Activated naive CD4-positive, alpha-beta T cell treated with anti-CD3 and anti-CD28 coated beads, Interleukin-2, amount 10 ng/mL, durations not matched to agents 7 days and 5 days (primary cell): ENCODE data around the gene MYPOP.

Experiments
- CTCF ChIA-PET: fragments of 350-600 bp; sonication (Branson Sonifier 250); formaldehyde crosslinking; loops from one replicate; lab custom pipeline; 2021; ENCODE audit warnings: antibody characterized with exemption; lab: Charles Lee
- DNase-seq: peaks from one replicate; pipeline ENCODE4 v3.0.0-alpha.2; 2020
- H3K27ac Mint-ChIP-seq: one replicate; pipeline ENCODE4 v1.8.0; 2021; ENCODE audit warnings: mild to moderate bottlenecking, moderate library complexity, mixed read lengths
- H3K27me3 Mint-ChIP-seq: one replicate; pipeline ENCODE4 v1.8.0; 2021; ENCODE audit warnings: mild to moderate bottlenecking, mixed read lengths
- H3K36me3 Mint-ChIP-seq: one replicate; pipeline ENCODE4 v1.8.0; 2021; ENCODE audit warnings: mixed read lengths
- H3K4me1 Mint-ChIP-seq: one replicate; pipeline ENCODE4 v1.8.0; 2021; ENCODE audit warnings: mixed read lengths
- H3K4me3 Mint-ChIP-seq: one replicate; pipeline ENCODE4 v1.8.0; 2021; ENCODE audit warnings: mild to moderate bottlenecking, moderate library complexity, mixed read lengths
- H3K9me3 Mint-ChIP-seq: one replicate; pipeline ENCODE4 v1.8.0; 2021; ENCODE audit warnings: mixed read lengths

MYPOP gene

GRCh38 chr19:45854167-45854778, 48.1 kb downstream of the MYPOP start:
- CTCF ChIA-PET = interaction anchor here (0.8 kb wide), 1 partner anchor 54 kb away, joined by 3 read pairs; no protein-coding TSS in a partner anchor
- Mint-ChIP-seq H3K9me3 (no peaks in the 10 kb centered on the region), H3K36me3 (peaks cover 31% of the 10 kb centered on the region), H3K27ac (no peak overlapping the region), H3K4me3 (no peak overlapping the region), H3K27me3 (no peaks in the 10 kb centered on the region), H3K4me1 (peaks cover 4% of the 10 kb centered on the region)
- no peak for DNase-seq

- no peaks in the 10 kb centered on the region for H3K9me3 Mint-ChIP-seq
- peaks cover 33% of the 10 kb centered on the region for H3K36me3 Mint-ChIP-seq
- no peak overlapping the region for H3K27ac Mint-ChIP-seq
- peaks cover under 1% of the 10 kb centered on the region for H3K4me1 Mint-ChIP-seq
- CTCF ChIA-PET = interaction anchor here (0.6 kb wide), 1 partner anchor 36 kb away, joined by 3 read pairs; no protein-coding TSS in a partner anchor
- no peak overlapping the region for H3K4me3 Mint-ChIP-seq
- no peak for DNase-seq
- H3K27me3 Mint-ChIP-seq = no peaks in the 10 kb centered on the region
These were observed 49.4 kb downstream of the MYPOP start for GRCh38 chr19:45852983-45853382.

GRCh38 chr19:45852145-45852750, 50.2 kb downstream of the MYPOP start:
- Mint-ChIP-seq H3K36me3 (peaks cover 40% of the 10 kb centered on the region), H3K4me3 (no peak overlapping the region), H3K27me3 (no peaks in the 10 kb centered on the region), H3K9me3 (no peaks in the 10 kb centered on the region), H3K27ac (no peak overlapping the region), H3K4me1 (no peaks in the 10 kb centered on the region)
- CTCF ChIA-PET = no interaction called here
- no peak for DNase-seq

DNA sequence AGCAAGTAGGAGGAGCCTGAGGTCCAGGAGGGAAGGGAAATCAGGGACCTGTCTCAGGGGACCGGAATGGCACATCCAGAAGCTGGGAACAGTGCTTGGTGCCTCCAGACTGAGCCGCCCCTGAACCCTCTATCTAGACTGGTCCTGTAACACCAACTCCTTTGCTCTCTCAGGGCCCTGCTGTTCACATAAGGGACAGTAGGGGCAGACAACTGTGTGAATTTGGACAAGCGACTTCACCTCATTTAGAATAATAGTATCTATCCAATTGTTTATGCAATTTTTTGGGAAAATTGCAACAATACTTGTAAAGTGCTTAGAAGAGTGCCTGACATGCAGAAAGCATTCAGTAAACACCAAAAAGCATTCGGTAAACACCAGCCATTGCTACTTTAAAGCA, 53.5 kb downstream of the MYPOP start:
- no peaks in the 10 kb centered on the region for H3K9me3 Mint-ChIP-seq
- H3K36me3 Mint-ChIP-seq = peaks cover 52% of the 10 kb centered on the region
- CTCF ChIA-PET = interaction anchor here (1.1 kb wide), 2 partner anchors 32 to 79 kb away, joined by 3 read pairs; partner anchors contain the start of gene SIX5
- H3K4me3 Mint-ChIP-seq = no peak overlapping the region
- H3K4me1 Mint-ChIP-seq = no peaks in the 10 kb centered on the region
- DNase-seq = no peak
- no peaks in the 10 kb centered on the region for H3K27me3 Mint-ChIP-seq
- H3K27ac Mint-ChIP-seq = no peak overlapping the region

GRCh38 chr19:45847663-45848062, 54.8 kb downstream of the MYPOP start:
- Mint-ChIP-seq H3K36me3 (peaks cover 59% of the 10 kb centered on the region), H3K27ac (no peak overlapping the region)
- CTCF ChIA-PET = interaction anchor here (1.2 kb wide), 1 partner anchor 30 kb away, joined by 6 read pairs; no protein-coding TSS in a partner anchor

DNA sequence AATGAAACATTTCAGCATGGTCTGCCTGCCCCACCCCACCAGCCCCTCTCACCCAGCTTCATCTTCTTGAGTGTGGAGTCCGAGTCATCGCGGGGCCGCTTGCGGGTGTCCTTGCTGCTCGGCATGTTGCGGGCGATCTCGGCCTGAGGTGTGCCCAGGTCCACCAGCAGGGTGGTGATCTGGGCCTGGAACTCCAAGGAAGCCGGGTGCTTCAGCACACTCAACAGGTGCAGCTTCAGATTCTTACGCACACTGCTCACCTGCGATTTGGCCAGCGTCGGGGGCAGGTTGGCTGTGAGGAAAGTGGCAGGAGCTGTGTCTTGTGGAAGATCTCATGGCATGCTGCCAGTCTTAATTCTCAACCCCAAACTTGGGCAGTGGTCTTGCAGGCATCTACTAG, 60.2 kb downstream of the MYPOP start:
- Mint-ChIP-seq H3K27me3 (no peaks in the 10 kb centered on the region), H3K4me3 (no peak overlapping the region), H3K27ac (no peak overlapping the region), H3K4me1 (no peaks in the 10 kb centered on the region), H3K9me3 (no peaks in the 10 kb centered on the region), H3K36me3 (peaks cover 70% of the 10 kb centered on the region)
- CTCF ChIA-PET = no interaction called here
- no peak for DNase-seq

More at GRCh38 chr19:45847663-45848062, 54.8 kb downstream of the MYPOP start:
- no peaks in the 10 kb centered on the region for H3K27me3 Mint-ChIP-seq
- DNase-seq = no peak
- H3K4me3 Mint-ChIP-seq = no peak overlapping the region
- H3K9me3 Mint-ChIP-seq = no peaks in the 10 kb centered on the region
- no peaks in the 10 kb centered on the region for H3K4me1 Mint-ChIP-seq
